ENCODE data around the gene NUDCD3.

Gene NUDCD3

DNA sequence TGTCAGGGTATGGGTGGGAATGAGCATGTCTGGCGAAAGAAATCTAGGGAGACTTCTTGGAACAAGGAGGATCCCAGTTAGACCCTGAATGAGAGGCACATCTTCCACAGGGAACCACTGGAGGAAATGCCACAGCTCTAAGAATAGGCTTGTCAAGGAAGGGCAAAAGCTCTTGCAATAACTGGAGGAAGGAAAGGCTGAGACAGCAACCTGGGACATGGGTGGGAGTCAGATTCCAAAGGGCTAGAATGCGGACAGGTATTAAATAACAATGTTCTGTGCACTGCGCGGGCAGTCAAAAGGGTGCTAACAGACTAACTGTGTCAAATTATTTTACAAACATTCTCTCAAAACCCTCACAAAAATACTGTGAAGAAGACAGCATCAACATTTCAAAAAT lies 4.5 kb downstream of the NUDCD3 start:
- H3K9ac ChIP-seq (ENCODE audit: low read length) = no peak overlapping the region
- peaks cover 93% of the 10 kb centered on the region for H3K79me2 ChIP-seq (ENCODE audit: low read length)

GRCh38 chr7:44484482-44485313 lies 5.8 kb downstream of the NUDCD3 start:
- TF ChIP-seq EZH2phosphoT487 (IDR thresholded peaks at IDR 0.05; ENCODE audit: low read length) = no peak
- no peak for TF ChIP-seq EZH2 (optimal IDR thresholded peaks at IDR 0.05; ENCODE audit: low read depth, low read length)
- TF ChIP-seq, protein P1, sequence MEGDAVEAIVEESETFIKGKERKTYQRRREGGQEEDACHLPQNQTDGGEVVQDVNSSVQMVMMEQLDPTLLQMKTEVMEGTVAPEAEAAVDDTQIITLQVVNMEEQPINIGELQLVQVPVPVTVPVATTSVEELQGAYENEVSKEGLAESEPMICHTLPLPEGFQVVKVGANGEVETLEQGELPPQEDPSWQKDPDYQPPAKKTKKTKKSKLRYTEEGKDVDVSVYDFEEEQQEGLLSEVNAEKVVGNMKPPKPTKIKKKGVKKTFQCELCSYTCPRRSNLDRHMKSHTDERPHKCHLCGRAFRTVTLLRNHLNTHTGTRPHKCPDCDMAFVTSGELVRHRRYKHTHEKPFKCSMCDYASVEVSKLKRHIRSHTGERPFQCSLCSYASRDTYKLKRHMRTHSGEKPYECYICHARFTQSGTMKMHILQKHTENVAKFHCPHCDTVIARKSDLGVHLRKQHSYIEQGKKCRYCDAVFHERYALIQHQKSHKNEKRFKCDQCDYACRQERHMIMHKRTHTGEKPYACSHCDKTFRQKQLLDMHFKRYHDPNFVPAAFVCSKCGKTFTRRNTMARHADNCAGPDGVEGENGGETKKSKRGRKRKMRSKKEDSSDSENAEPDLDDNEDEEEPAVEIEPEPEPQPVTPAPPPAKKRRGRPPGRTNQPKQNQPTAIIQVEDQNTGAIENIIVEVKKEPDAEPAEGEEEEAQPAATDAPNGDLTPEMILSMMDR (IDR thresholded peaks at IDR 0.05; ENCODE audit: low read length) = no peak
- Histone ChIP-seq H3K9me3 (replicated peaks; ENCODE audit: insufficient read depth, low read length) (no peaks in the 10 kb centered on the region), H4K20me1 (ENCODE audit: insufficient read depth, low read length) (peaks cover 5% of the 10 kb centered on the region; the same call in 1 of the 2 replicates), H3K27ac (ENCODE audit: low read length) (no peak overlapping the region), H3K9ac (ENCODE audit: low read length) (no peak overlapping the region), H3K4me2 (ENCODE audit: low read depth, low read length) (no peak overlapping the region), H3K4me1 (ENCODE audit: low read length) (peaks cover 10% of the 10 kb centered on the region), H3K9me2 (replicated peaks; ENCODE audit: insufficient read depth, low read length) (no peaks in the 10 kb centered on the region), H3K27me3 (replicated peaks; ENCODE audit: insufficient read depth, low read length) (no peaks in the 10 kb centered on the region), H3K36me3 (replicated peaks; ENCODE audit: insufficient read depth, low read length) (peaks cover 20% of the 10 kb centered on the region), H3K4me3 (ENCODE audit: low read length) (no peak overlapping the region), H3F3A (ENCODE audit: insufficient read depth, low read length) (0 out of 2 replicates have a peak, but pooled peaks cover 5% of the 10 kb centered on the region), H3K79me2 (ENCODE audit: low read length) (peaks cover 99% of the 10 kb centered on the region), H2AFZ (ENCODE audit: low read length) (no peak overlapping the region)
- no peak for DNase-seq

More for the DNA sequence above, 4.5 kb downstream of the NUDCD3 start:
- Histone ChIP-seq H3K9me2 (replicated peaks; ENCODE audit: insufficient read depth, low read length) (no peaks in the 10 kb centered on the region), H3K4me1 (ENCODE audit: low read length) (peaks cover 10% of the 10 kb centered on the region), H2AFZ (ENCODE audit: low read length) (no peak overlapping the region), H3K27ac (ENCODE audit: low read length) (no peak overlapping the region), H3K9me3 (replicated peaks; ENCODE audit: insufficient read depth, low read length) (no peaks in the 10 kb centered on the region), H3K36me3 (replicated peaks; ENCODE audit: insufficient read depth, low read length) (peaks cover 18% of the 10 kb centered on the region), H3K27me3 (replicated peaks; ENCODE audit: insufficient read depth, low read length) (no peaks in the 10 kb centered on the region), H3F3A (ENCODE audit: insufficient read depth, low read length) (0 out of 2 replicates have a peak, but pooled peaks cover 5% of the 10 kb centered on the region), H3K4me3 (ENCODE audit: low read length) (no peak overlapping the region), H3K4me2 (ENCODE audit: low read depth, low read length) (no peak overlapping the region), H4K20me1 (ENCODE audit: insufficient read depth, low read length) (peaks cover 5% of the 10 kb centered on the region; the same call in 1 of the 2 replicates)
- TF ChIP-seq, protein P1 (IDR thresholded peaks at IDR 0.05; ENCODE audit: low read length) = no peak
- no peak for TF ChIP-seq EZH2 (optimal IDR thresholded peaks at IDR 0.05; ENCODE audit: low read depth, low read length)
- TF ChIP-seq EZH2phosphoT487 (IDR thresholded peaks at IDR 0.05; ENCODE audit: low read length) = no peak
- DNase-seq = no peak

- Histone ChIP-seq H3K27me3 (replicated peaks; ENCODE audit: insufficient read depth, low read length) (no peaks in the 10 kb centered on the region), H3K9me3 (replicated peaks; ENCODE audit: insufficient read depth, low read length) (no peaks in the 10 kb centered on the region), H3K9ac (ENCODE audit: low read length) (no peak overlapping the region), H2AFZ (ENCODE audit: low read length) (no peak overlapping the region), H4K20me1 (ENCODE audit: insufficient read depth, low read length) (peaks cover 5% of the 10 kb centered on the region; the same call in 1 of the 2 replicates), H3K4me2 (ENCODE audit: low read depth, low read length) (no peak overlapping the region), H3K79me2 (ENCODE audit: low read length) (peaks cover 97% of the 10 kb centered on the region), H3K36me3 (replicated peaks; ENCODE audit: insufficient read depth, low read length) (peaks cover 27% of the 10 kb centered on the region), H3F3A (ENCODE audit: insufficient read depth, low read length) (0 out of 2 replicates have a peak, but pooled peaks cover 5% of the 10 kb centered on the region), H3K9me2 (replicated peaks; ENCODE audit: insufficient read depth, low read length) (no peaks in the 10 kb centered on the region), H3K27ac (ENCODE audit: low read length) (no peak overlapping the region), H3K4me1 (ENCODE audit: low read length) (no peaks in the 10 kb centered on the region), H3K4me3 (ENCODE audit: low read length) (no peak overlapping the region)
- DNase-seq = no peak
- no peak for TF ChIP-seq EZH2phosphoT487 (IDR thresholded peaks at IDR 0.05; ENCODE audit: low read length)
- TF ChIP-seq, protein P1 (IDR thresholded peaks at IDR 0.05; ENCODE audit: low read length) = no peak
- no peak for TF ChIP-seq EZH2 (optimal IDR thresholded peaks at IDR 0.05; ENCODE audit: low read depth, low read length)
These were observed 7.7 kb downstream of the NUDCD3 start for GRCh38 chr7:44482502-44483485.

Measured in MM.1S (cell line).